GM12865 (cell line): ENCODE measurements around the gene APOL6.
"Not testable (repeated sequence)": the region's sequence is repeated elsewhere in the genome, so short reads cannot be mapped to it uniquely, and the experiment has no call there.

Source experiments
- DNase-seq: peaks from one replicate; pipeline ENCODE4 v3.0.0; 2010; ENCODE audit warnings: low read depth
- H3K4me3 ChIP-seq: 2 replicates; pipeline ENCODE4 v1.5.1; 2011; ENCODE audit warnings: mild to moderate bottlenecking, low read depth, low read length, control low read depth
- TF ChIP-seq, protein P1 (sequence below): IDR thresholded peaks from 2 replicates; pipeline ENCODE4 v1.5.1; 2011; ENCODE audit warnings: low read length, control low read depth, low read depth, inconsistent platforms; ENCODE audit not compliant: insufficient read depth; ENCODE audit errors: missing control alignments

Gene APOL6

GRCh38 chr22:35617137-35617755, 31.0 kb upstream of the APOL6 start, which contains the start of gene MB:
TSS of gene MB (minus strand) at chr22:35617329. CDS start at chr22:35617257, 72 bp downstream.
- H3K4me3 ChIP-seq: no peak within 1 kb of the TSS
- no peak for DNase-seq
- TF ChIP-seq, protein P1, sequence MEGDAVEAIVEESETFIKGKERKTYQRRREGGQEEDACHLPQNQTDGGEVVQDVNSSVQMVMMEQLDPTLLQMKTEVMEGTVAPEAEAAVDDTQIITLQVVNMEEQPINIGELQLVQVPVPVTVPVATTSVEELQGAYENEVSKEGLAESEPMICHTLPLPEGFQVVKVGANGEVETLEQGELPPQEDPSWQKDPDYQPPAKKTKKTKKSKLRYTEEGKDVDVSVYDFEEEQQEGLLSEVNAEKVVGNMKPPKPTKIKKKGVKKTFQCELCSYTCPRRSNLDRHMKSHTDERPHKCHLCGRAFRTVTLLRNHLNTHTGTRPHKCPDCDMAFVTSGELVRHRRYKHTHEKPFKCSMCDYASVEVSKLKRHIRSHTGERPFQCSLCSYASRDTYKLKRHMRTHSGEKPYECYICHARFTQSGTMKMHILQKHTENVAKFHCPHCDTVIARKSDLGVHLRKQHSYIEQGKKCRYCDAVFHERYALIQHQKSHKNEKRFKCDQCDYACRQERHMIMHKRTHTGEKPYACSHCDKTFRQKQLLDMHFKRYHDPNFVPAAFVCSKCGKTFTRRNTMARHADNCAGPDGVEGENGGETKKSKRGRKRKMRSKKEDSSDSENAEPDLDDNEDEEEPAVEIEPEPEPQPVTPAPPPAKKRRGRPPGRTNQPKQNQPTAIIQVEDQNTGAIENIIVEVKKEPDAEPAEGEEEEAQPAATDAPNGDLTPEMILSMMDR: no peak

- no peak overlapping the region for H3K4me3 ChIP-seq
- DNase-seq: no peak
- TF ChIP-seq, protein P1: no peak
Observed at GRCh38 chr22:35618427-35619223, 29.6 kb upstream of the APOL6 start.

- TF ChIP-seq, protein P1: no peak
- no peak overlapping the region for H3K4me3 ChIP-seq
- no peak for DNase-seq
Observed at GRCh38 chr22:35619336-35620094, 28.7 kb upstream of the APOL6 start.

- TF ChIP-seq, protein P1: no peak
- no peak for DNase-seq
- no peak overlapping the region for H3K4me3 ChIP-seq
Observed at GRCh38 chr22:35620624-35621251, 27.5 kb upstream of the APOL6 start.

DNA sequence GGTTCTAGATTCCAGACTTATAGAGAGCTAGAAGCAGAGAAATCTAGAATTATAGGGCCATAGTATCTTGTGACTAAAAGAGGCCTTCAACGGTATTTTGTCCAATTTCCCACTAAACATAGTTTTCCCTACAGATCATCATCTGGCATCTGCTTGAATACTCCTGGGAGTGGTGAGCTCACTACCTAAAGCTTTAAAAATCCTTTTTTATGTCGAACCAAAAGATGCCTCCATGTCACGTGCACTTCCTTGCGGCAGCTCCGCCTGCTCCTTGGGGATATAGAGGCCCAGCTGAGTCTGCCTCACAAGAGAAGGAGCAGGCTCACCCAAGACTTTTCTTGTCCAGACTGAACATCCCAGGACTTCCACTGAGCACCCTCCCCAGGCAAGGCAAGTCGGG, 26.8 kb upstream of the APOL6 start:
- TF ChIP-seq, protein P1: no peak
- no peak overlapping the region for H3K4me3 ChIP-seq
- DNase-seq: no peak

DNA sequence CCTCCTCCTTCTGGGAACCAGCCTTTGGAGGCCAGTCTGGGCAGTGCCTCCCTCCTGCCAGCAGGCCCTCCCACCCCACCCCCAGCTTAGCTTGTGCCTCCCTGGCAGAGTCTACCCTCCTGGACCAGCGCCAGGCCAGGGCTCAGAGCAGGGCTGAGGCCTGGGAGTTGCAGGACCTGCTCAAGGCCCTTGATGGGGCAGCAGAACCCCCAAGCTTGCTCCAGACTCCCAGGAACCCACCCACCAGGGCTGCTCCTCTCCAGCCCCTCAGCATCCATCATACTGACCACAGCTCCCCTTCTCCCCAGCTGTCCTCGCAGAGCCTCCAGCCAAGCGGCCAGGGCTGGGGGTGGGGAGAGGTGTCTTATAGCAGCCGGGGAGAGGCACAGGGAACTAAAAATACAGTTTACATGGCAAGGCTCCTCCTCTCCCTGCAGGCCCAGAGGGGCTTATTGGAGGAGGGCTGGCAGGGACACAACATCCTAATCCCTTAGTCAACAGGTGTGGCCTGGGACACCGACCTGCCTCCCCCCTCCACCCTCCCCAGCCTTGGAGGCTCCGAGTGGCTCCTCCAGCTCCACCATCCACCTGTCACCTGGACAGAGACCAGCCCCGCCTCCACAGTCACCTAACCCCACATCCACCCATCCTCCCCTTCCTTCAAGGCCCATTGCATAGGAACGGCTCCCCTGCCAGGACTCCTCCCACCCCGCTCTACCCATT, 25.9 kb upstream of the APOL6 start:
- TF ChIP-seq, protein P1: no peak
- H3K4me3 ChIP-seq: no peak overlapping the region
- DNase-seq: no peak

DNA sequence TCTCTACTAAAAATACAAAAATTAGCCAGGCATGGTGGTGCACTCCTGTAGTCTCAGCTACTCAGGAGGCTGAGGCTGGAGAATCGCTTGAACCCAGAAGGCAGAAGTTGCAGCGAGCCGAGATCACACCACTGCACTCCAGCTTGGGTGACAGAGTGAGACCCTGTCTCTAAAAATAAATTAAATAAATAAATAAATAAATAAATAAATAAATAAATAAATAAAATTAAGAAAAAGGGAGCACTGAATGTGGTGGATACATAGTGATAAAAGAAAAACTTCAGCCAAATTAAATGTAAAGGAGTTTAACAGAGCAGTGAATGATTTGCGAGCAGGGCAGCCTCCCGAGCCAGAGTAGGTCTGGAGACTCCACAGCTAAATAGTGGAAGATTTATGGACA, 24.4 kb upstream of the APOL6 start:
- H3K4me3 ChIP-seq, DNase-seq: not testable (repeated sequence)
